NCI-H524 treated with DMSO at 0.1 percent for 48 hours (cell line): ENCODE measurements around the gene RUNX1.
"Not testable (repeated sequence)": the region's sequence is repeated elsewhere in the genome, so short reads cannot be mapped to it uniquely, and the experiment has no call there.

Experiments used
- DNase-seq: peaks from one replicate; lab custom pipeline; 2025; lab: John Stamatoyannopoulos, UW

RUNX1 gene

GRCh38 chr21:35016517-35017188 is 32.4 kb downstream of the RUNX1 start:
- no peak for DNase-seq

DNA sequence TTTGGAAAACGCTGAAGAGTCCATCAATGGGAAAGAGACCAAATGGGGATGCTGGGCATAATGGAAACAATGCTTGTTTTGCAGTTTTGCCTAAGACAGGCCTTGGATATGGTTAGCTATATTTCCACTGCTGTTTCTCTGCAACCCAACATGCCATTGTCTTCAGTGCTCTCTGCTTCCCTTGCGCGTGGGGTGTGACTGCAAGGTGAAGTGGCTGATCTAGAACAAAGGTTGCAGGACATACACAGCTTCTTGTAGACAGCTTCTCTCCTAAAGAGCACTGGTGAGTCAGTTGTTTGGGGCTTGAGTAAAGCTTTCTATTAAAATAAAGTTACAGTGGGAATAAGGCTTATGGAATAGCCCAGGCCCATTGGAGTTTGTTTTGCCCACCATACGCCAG is 33.0 kb downstream of the RUNX1 start:
- no peak for DNase-seq

GRCh38 chr21:35015435-35016024 is 33.6 kb downstream of the RUNX1 start:
- no peak for DNase-seq

GRCh38 chr21:35014302-35015041 is 34.6 kb downstream of the RUNX1 start:
- no peak for DNase-seq

- no peak for DNase-seq
Measured at GRCh38 chr21:35011681-35012080, 37.4 kb downstream of the RUNX1 start.

DNA sequence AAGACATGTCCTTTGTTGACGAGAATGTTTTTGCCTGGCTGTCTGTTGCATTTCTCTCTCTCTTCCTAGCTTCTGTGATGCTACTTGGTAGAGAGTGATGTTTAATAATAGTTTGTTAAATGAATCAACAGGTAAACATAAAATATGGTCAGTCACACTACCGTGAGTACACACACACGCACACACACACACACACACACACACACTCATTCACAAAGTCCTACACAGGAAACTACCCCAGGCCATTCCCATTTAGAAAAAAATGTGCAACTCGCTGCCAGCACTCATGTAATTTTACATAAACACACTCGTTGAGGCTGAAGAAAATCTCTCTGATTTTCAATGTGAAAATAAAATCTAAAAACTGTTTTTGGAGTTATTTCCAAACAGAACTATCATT is 38.7 kb downstream of the RUNX1 start:
- DNase-seq, result no peak

DNA sequence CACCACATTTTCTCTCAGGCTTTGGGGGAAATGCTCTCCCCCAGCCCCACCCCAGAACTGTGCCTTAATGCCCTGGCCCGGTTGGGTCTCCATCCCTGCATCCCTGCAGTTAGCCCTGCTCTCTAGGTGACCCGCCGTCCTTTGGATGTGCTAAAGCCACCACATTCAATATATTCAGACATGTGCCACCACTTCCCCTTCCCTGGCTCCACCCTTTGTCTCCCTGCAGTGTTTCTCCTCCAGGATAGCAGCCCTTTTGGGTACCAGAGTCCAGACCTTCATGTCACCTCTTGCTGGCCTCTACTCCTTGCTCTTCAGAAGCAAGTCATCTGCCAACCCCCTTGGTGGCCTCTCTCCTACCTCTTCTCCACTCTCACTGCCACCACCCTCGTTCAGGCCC is 41.8 kb downstream of the RUNX1 start:
- DNase-seq, result no peak

GRCh38 chr21:35006771-35007170 is 42.3 kb downstream of the RUNX1 start:
- DNase-seq, result no peak

- no peak for DNase-seq
Measured at GRCh38 chr21:35006248-35006647, 42.9 kb downstream of the RUNX1 start.

GRCh38 chr21:35005560-35006224 is 43.4 kb downstream of the RUNX1 start:
- no peak for DNase-seq

- no peak for DNase-seq
Measured at GRCh38 chr21:35005077-35005476, 44.0 kb downstream of the RUNX1 start.

GRCh38 chr21:35004314-35004713 is 44.8 kb downstream of the RUNX1 start:
- DNase-seq, result no peak

DNA sequence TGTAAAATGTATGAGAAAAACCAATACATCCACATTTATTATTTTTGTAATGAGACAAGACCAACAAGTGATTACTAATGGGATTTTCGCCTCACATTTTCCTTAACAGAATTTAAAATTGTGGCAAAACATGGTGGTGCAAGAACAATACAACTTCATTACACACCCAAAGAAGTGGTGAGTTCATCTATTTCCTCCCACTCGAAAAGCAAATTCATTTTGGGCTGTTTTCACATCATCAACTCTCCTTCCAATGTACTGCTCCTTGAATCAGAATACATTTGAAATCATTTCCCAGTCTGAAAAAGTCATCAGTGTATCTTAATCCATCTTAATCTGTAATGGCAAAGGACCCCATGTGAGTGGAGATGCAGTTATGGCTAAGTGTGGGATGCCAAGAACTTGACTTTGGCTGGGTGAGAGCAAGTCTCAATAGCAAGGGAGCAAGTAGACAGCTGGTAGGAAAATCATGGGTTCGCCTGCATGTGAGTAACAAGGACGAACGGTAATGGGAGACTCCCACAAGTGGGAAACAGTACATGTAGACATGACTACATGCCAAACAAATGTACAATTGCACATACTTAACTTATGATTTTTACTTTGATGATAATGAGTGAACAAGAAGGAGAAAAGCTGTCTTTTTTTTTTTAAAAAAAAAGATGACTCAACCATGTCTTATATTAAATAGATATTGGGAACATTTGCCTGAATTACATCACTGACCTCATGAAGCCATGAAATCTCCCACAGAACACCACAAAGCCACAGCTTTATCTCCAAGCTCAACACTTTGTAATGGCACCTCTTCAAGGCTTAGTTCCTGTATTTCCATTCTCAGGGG is 46.0 kb downstream of the RUNX1 start:
- no peak for DNase-seq

DNA sequence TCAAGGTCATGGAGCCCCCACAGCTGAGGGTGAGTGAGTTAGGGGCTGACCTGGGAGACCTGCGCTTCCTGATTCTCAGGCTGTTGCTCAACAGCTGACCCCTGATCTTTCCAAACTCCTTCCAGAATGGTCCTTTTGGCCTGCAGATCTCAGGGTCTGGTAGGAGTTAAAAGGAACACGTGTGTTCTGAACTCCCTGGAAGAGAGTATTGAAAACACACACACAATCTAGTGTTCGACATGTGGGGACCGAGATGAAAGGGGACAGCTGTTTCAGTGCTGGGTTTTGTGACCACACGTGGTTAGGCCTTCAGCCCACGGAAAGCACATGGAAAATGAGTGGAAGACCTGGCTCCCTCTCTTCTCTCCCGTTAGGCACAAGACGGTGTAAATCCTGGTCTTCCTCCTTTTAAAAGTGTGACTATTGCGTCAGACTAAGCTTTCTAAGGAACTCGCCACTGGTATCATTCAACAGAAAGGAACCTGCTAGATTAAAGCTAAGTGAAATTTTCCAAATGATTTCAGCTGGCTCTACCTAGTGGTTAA is 49.6 kb downstream of the RUNX1 start:
- no peak for DNase-seq

DNA sequence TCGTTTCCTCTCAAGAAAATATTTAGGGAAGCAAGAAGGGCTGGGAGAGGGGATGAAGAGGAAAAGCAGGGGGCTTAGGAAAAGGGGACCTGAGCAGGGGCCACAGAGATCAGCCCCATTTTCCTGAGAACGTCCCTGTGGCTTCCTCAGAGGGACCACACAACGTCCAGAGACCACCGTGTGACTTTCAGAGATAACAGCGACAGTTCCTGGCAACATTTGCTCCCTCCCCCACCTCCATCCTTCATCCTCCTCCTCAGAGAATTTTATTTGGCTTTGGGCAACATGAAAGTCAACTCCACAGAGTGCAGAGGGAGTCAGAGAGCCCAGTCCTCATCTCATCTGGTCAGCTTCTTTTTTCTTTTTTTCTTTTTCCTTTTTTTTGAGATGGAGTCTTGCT is 50.9 kb downstream of the RUNX1 start:
- DNase-seq, result no peak

DNA sequence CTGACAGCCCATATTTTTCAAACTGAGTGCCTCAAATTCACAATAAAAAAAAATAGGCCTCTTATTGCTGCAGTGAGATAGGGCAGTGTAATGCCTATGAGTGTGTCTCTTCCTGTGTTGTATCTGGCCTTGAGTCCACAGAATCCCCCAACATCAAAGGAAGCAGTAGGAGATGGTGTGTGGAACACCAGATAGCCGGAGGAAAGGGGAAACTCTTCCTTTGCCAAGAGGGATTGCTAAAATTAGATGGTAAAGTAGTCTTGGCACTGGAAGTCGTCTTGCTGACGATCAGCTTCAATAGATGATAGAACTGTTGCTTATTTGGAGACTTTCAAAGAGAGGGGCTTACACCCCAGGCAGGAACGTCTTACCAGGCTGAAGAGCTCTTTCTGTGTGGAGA is 51.8 kb downstream of the RUNX1 start:
- no peak for DNase-seq

DNA sequence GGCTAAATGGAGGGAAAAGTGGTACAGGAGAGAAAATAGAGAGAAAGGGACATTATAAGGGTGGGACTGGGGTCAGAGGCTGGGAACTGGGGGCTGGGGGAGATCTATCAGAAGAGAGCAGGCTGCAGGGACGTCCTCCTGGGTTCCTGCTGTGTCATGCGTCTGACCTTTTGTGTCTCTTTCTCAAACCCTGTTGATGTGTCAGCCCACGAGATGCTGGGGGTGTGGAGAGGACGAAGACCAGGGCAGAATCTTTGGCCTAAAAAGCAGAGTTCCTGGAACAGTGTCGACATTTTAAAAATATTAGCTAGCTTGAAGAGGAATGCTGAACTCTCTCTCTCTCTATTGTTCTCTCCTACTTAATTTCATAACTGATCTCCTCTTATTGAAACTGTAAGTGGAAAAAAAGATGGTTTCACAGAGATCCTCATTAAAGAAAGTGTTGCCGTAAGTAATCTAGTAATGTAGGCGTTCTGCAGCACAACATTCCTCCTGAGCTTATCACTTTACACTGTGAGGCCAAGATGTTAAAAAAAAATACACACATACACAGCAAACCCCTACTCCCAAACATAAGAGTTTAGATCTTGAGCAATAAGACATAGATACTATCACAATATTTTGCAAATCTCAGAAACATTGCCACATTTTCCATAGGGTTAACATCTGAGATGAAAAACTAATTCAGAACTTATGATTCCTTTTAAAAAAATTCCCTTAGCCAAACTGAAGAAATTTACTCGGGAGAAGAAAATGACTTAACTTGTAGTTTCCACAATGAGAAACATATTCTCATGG is 52.6 kb downstream of the RUNX1 start:
- DNase-seq, result no peak

DNA sequence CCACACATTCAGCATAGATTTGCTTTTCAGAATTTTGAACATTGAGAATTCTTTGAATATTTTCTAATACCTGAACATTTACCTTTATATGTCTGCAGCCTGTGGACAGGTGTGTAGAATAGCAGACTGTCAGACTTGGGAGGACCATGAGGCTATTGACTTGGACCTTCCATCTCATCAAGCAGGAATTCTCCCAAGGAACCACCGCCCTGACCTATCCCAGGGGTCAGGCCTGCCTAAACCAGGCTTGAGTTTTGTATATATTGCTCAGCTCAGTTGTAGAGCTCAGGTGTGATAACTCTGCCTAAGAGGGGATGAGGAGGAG is 53.2 kb downstream of the RUNX1 start:
- DNase-seq, result no peak

GRCh38 chr21:34994766-34995631 is 54.1 kb downstream of the RUNX1 start:
- no peak for DNase-seq

DNA sequence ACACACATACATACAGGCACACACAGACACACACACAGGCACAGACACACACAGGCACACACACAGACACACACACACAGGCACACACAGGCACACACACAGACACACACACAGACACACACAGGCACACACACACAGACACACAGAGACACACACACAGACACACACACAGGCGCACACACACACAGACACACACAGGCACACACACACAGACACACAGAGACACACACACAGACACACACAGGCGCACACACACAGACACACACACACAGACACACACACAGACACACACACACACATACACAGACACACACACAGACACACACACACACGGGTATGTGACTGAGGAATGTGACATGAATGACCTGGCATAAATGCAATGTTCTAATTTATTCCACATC is 55.6 kb downstream of the RUNX1 start:
- DNase-seq, result not testable (repeated sequence)
